Thymus (tissue), 11 donors: Measurements from ENCODE around the gene MTG2. TPM values are rescaled to one million over a fixed set of nuclear protein-coding genes. Genes with fewer than 3 reads are reported as not detected.

Source experiments
- DNase-seq, 9 donors: peaks; one replicate each; pipeline ENCODE4 v3.0.0-alpha.2; 2013; ENCODE audit warnings: low spot score in 9 of 9, low read depth in 6 of 9, missing footprints in 1 of 9
- H3K27ac ChIP-seq, 2 donors: one replicate each; pipeline ENCODE4 v1.5.1; 2013; ENCODE audit warnings: control low read depth in 1 of 2, low read depth in 1 of 2, low read length in 1 of 2, mild to moderate bottlenecking in 1 of 2, moderate library complexity in 1 of 2
- H3K27me3 ChIP-seq, 2 donors: one replicate each; pipeline ENCODE4 v1.5.1; 2013; ENCODE audit warnings: low read length in 1 of 2; ENCODE audit not compliant: control insufficient read depth in 2 of 2, insufficient read depth in 1 of 2
- H3K36me3 ChIP-seq, 2 donors: one replicate each; pipeline ENCODE4 v1.5.1; 2013; ENCODE audit warnings: low read length in 1 of 2, mild to moderate bottlenecking in 1 of 2, moderate library complexity in 1 of 2; ENCODE audit not compliant: control insufficient read depth in 2 of 2, insufficient read depth in 2 of 2
- H3K4me1 ChIP-seq, 2 donors: one replicate each; pipeline ENCODE4 v1.5.1; 2013; ENCODE audit warnings: low read length in 2 of 2; ENCODE audit not compliant: control insufficient read depth in 2 of 2, insufficient read depth in 2 of 2
- H3K4me3 ChIP-seq, 2 donors: one replicate each; pipeline ENCODE4 v1.5.1; 2013; ENCODE audit warnings: low read length in 2 of 2, control low read depth in 1 of 2, mild to moderate bottlenecking in 1 of 2
- H3K9me3 ChIP-seq, 2 donors: one replicate each; pipeline ENCODE4 v1.5.1; 2013; ENCODE audit warnings: low read length in 1 of 2, mild to moderate bottlenecking in 1 of 2; ENCODE audit not compliant: control insufficient read depth in 2 of 2, insufficient read depth in 1 of 2
- WGBS: extraction: QIAGEN DNeasy Blood & Tissue Kit; methylation state at CpG from one replicate; pipeline ENCODE4 v1.1.7; 2013; 5-methylcytosine and 5-hydroxymethylcytosine counted together
- polyA plus RNA-seq: library from polyadenylated mRNA; stranded (reverse); fragments of 200-250 nt; gene quantifications from one replicate; pipeline ENCODE4 v1.2.3, GENCODE V29; 2013
- total RNA-seq: library from RNA; stranded (reverse); fragments of 120-200 nt; gene quantifications from one replicate; pipeline ENCODE4 v1.2.4, GENCODE V29; 2013
- donor health status: healthy.

The MTG2 gene
- total and polyA plus RNA-seq, 2 donors, result 24.8 to 47.2 TPM

- H3K36me3 ChIP-seq, result no peaks in the 10 kb centered on the region
- H3K9me3 ChIP-seq, result no peaks in the 10 kb centered on the region
- no peaks in the 10 kb centered on the region for H3K4me1 ChIP-seq
- no peak overlapping the region for H3K27ac ChIP-seq
- peaks cover 0 to 34% of the 10 kb centered on the region in 2 donors for H3K27me3 ChIP-seq
- WGBS, result 96% methylated on average over 2 of the region's 2 CpGs
- DNase-seq, result no peak
- H3K4me3 ChIP-seq, result no peak overlapping the region
These were observed 47.4 kb downstream of the MTG2 start for GRCh38 chr20:62230276-62230675.

GRCh38 chr20:62230696-62231095 is 47.9 kb downstream of the MTG2 start:
- Histone ChIP-seq H3K9me3 (no peaks in the 10 kb centered on the region), H3K27ac (no peak overlapping the region), H3K36me3 (no peaks in the 10 kb centered on the region), H3K4me1 (no peaks in the 10 kb centered on the region), H3K4me3 (no peak overlapping the region), H3K27me3 (peaks cover 0 to 30% of the 10 kb centered on the region in 2 donors)
- 96% methylated on average over 10 of the region's 10 CpGs for WGBS
- no peak for DNase-seq

GRCh38 chr20:62231292-62231691 is 48.5 kb downstream of the MTG2 start:
- 97% methylated on average over 6 of the region's 6 CpGs for WGBS
- peaks cover 0 to 25% of the 10 kb centered on the region in 2 donors for H3K27me3 ChIP-seq

GRCh38 chr20:62232194-62232593 is 49.4 kb downstream of the MTG2 start:
- Histone ChIP-seq H3K4me3 (no peak overlapping the region), H3K27me3 (peaks cover 0 to 21% of the 10 kb centered on the region in 2 donors), H3K4me1 (peaks cover 0 to 3% of the 10 kb centered on the region in 2 donors), H3K36me3 (no peaks in the 10 kb centered on the region), H3K9me3 (no peaks in the 10 kb centered on the region), H3K27ac (no peak overlapping the region)
- 95% methylated on average over 7 of the region's 7 CpGs for WGBS
- DNase-seq, result no peak

More at GRCh38 chr20:62231292-62231691, 48.5 kb downstream of the MTG2 start:
- H3K9me3 ChIP-seq, result no peaks in the 10 kb centered on the region
- H3K4me3 ChIP-seq, result no peak overlapping the region
- no peaks in the 10 kb centered on the region for H3K36me3 ChIP-seq
- no peak for DNase-seq
- H3K4me1 ChIP-seq, result no peaks in the 10 kb centered on the region
- no peak overlapping the region for H3K27ac ChIP-seq

GRCh38 chr20:62232770-62233645 is 50.2 kb downstream of the MTG2 start:
- no peaks in the 10 kb centered on the region for H3K36me3 ChIP-seq
- H3K4me1 ChIP-seq, result peaks cover 4 to 6% of the 10 kb centered on the region in 2 donors
- H3K27ac ChIP-seq, result no peak overlapping the region
- DNase-seq, result no peak
- WGBS, result 84% methylated on average over 18 of the region's 18 CpGs
- H3K27me3 ChIP-seq, result peaks cover 0 to 12% of the 10 kb centered on the region in 2 donors
- H3K9me3 ChIP-seq, result no peaks in the 10 kb centered on the region
- H3K4me3 ChIP-seq, result no peak overlapping the region

GRCh38 chr20:62233684-62234083 is 50.9 kb downstream of the MTG2 start:
- Histone ChIP-seq H3K4me1 (peaks cover 4 to 6% of the 10 kb centered on the region in 2 donors), H3K36me3 (no peaks in the 10 kb centered on the region)

GRCh38 chr20:62234339-62234738 is 51.5 kb downstream of the MTG2 start:
- Histone ChIP-seq H3K27me3 (peaks cover 0 to 7% of the 10 kb centered on the region in 2 donors), H3K27ac (no peak overlapping the region), H3K4me1 (peaks cover 7 to 11% of the 10 kb centered on the region in 2 donors), H3K4me3 (no peak overlapping the region), H3K36me3 (no peaks in the 10 kb centered on the region), H3K9me3 (peaks cover 0 to under 1% of the 10 kb centered on the region in 2 donors)
- WGBS, result 92% methylated on average over 5 of the region's 5 CpGs
- DNase-seq, result no peak

More at GRCh38 chr20:62233684-62234083, 50.9 kb downstream of the MTG2 start:
- Histone ChIP-seq H3K4me3 (no peak overlapping the region), H3K27ac (no peak overlapping the region), H3K27me3 (peaks cover 0 to 7% of the 10 kb centered on the region in 2 donors), H3K9me3 (no peaks in the 10 kb centered on the region)
- DNase-seq, result no peak
- WGBS, result 94% methylated on average over 4 of the region's 4 CpGs

- DNase-seq, result no peak
- no peak overlapping the region for H3K4me3 ChIP-seq
- H3K27me3 ChIP-seq, result peaks cover 0 to 7% of the 10 kb centered on the region in 2 donors
- no peak overlapping the region for H3K27ac ChIP-seq
- H3K36me3 ChIP-seq, result no peaks in the 10 kb centered on the region
- H3K9me3 ChIP-seq, result peaks cover 0 to 1% of the 10 kb centered on the region in 2 donors
- peaks cover 11 to 14% of the 10 kb centered on the region in 2 donors for H3K4me1 ChIP-seq
- 86% methylated on average over 16 of the region's 16 CpGs for WGBS
These were observed 52.4 kb downstream of the MTG2 start for GRCh38 chr20:62235001-62235776.

GRCh38 chr20:62235777-62236157 is 52.9 kb downstream of the MTG2 start:
- WGBS, result 96% methylated on average over 9 of the region's 9 CpGs
- Histone ChIP-seq H3K4me1 (peaks cover 11 to 14% of the 10 kb centered on the region in 2 donors), H3K4me3 (no peak overlapping the region), H3K9me3 (peaks cover 0 to 1% of the 10 kb centered on the region in 2 donors), H3K36me3 (no peaks in the 10 kb centered on the region), H3K27me3 (peaks cover 0 to 7% of the 10 kb centered on the region in 2 donors), H3K27ac (no peak overlapping the region)
- no peak for DNase-seq
